AG08395 (cell line): ENCODE measurements around the gene RUNX1.

Experiments
- DNase-seq: peaks from one replicate; pipeline ENCODE4 v3.0.0; 2012; ENCODE audit warnings: mixed read lengths, low spot score

Gene RUNX1

GRCh38 chr21:34825101-34825500, 224.0 kb downstream of the RUNX1 start:
- DNase-seq: no peak

GRCh38 chr21:34824314-34824713, 224.8 kb downstream of the RUNX1 start:
- no peak for DNase-seq

GRCh38 chr21:34822942-34823341, 226.2 kb downstream of the RUNX1 start:
- DNase-seq: no peak

- no peak for DNase-seq
These were observed 226.9 kb downstream of the RUNX1 start for GRCh38 chr21:34822168-34822567.

- no peak for DNase-seq
These were observed 227.4 kb downstream of the RUNX1 start for GRCh38 chr21:34821717-34822116.

- no peak for DNase-seq
These were observed 229.1 kb downstream of the RUNX1 start for GRCh38 chr21:34820051-34820450.

GRCh38 chr21:34819357-34819999, 229.6 kb downstream of the RUNX1 start:
- DNase-seq: no peak

- peak; percentile 40 for DNase-seq
These were observed 230.4 kb downstream of the RUNX1 start for GRCh38 chr21:34818662-34819158.

- DNase-seq: no peak
These were observed 231.1 kb downstream of the RUNX1 start for GRCh38 chr21:34817821-34818661.

GRCh38 chr21:34815831-34816705, 233.0 kb downstream of the RUNX1 start:
- no peak for DNase-seq

- DNase-seq: no peak
These were observed 234.6 kb downstream of the RUNX1 start for GRCh38 chr21:34814529-34814951.

- DNase-seq: no peak
These were observed 235.7 kb downstream of the RUNX1 start for GRCh38 chr21:34813266-34813894.

- peak; percentile 60 for DNase-seq
These were observed 236.4 kb downstream of the RUNX1 start for GRCh38 chr21:34812504-34813265.

GRCh38 chr21:34811368-34811767, 237.7 kb downstream of the RUNX1 start:
- no peak for DNase-seq

GRCh38 chr21:34810786-34811185, 238.3 kb downstream of the RUNX1 start:
- no peak for DNase-seq

GRCh38 chr21:34809822-34810221, 239.3 kb downstream of the RUNX1 start:
- DNase-seq: no peak

- DNase-seq: peak; percentile 54
These were observed 240.4 kb downstream of the RUNX1 start for GRCh38 chr21:34808569-34809204.

GRCh38 chr21:34807881-34808568, 241.1 kb downstream of the RUNX1 start:
- DNase-seq: peak; percentile 88

GRCh38 chr21:34807146-34807880, 241.8 kb downstream of the RUNX1 start:
- peak; percentile 85 for DNase-seq
